Caco-2 (cell line): Measurements from ENCODE around the gene GPX5. TPM values are rescaled to one million over a fixed set of nuclear protein-coding genes. Genes with fewer than 3 reads are reported as not detected.

Experiments used
- BruUV-seq: library from RNA; stranded (reverse); fragments of 400-500 nt; replicated peaks from 2 replicates; lab custom pipeline; 2021; lab: Mats Ljungman, UMichigan
- CTCF ChIA-PET: fragments of 300-600 bp; sonication (Branson Sonifier 250); formaldehyde crosslinking; loops from one replicate; lab custom pipeline; 2022; ENCODE audit warnings: antibody characterized with exemption; lab: Charles Lee
- POLR2A ChIA-PET: fragments of 300-600 bp; sonication (Branson Sonifier 250); formaldehyde crosslinking; loops from one replicate; lab custom pipeline; 2022; ENCODE audit warnings: antibody characterized with exemption; lab: Charles Lee
- DNase-seq, 2 experiments: peaks; one replicate each; pipeline versions ENCODE4 v3.0.0 to v3.0.0-alpha.2; 2020 to 2022
- H3K27me3 ChIP-seq: replicated peaks from 2 replicates; pipeline ENCODE4 v1.6.0; 2011; ENCODE audit warnings: low read length; ENCODE audit not compliant: control insufficient read depth, insufficient read depth
- H3K36me3 ChIP-seq: 2 replicates; pipeline ENCODE4 v1.5.1; 2011; ENCODE audit warnings: low read length; ENCODE audit not compliant: control insufficient read depth, insufficient read depth
- H3K4me1 ChIP-seq: fragments of 250-450 bp; sonication (Bioruptor Pico); 2 replicates; pipeline ENCODE4 v1.5.1; 2020; ENCODE audit warnings: mild to moderate bottlenecking
- H3K4me3 ChIP-seq: 2 replicates; pipeline ENCODE4 v1.5.1; 2011; ENCODE audit warnings: low read depth, mild to moderate bottlenecking, control low read depth, low read length
- H3K9me3 ChIP-seq: fragments of 250-450 bp; sonication (Bioruptor Pico); 2 replicates; pipeline ENCODE4 v1.5.1; 2020; ENCODE audit warnings: mild to moderate bottlenecking, moderate library complexity
- H3K27ac Mint-ChIP-seq: one replicate; pipeline ENCODE4 v1.8.0; 2022; ENCODE audit warnings: mixed read lengths; ENCODE audit not compliant: unreplicated experiment
- H3K27me3 Mint-ChIP-seq: one replicate; pipeline ENCODE4 v1.8.0; 2022; ENCODE audit warnings: mixed read lengths; ENCODE audit not compliant: insufficient read depth, unreplicated experiment
- H3K36me3 Mint-ChIP-seq: one replicate; pipeline ENCODE4 v1.8.0; 2022; ENCODE audit warnings: mild to moderate bottlenecking, mixed read lengths; ENCODE audit not compliant: insufficient read depth, unreplicated experiment
- H3K4me1 Mint-ChIP-seq: one replicate; pipeline ENCODE4 v1.8.0; 2022; ENCODE audit warnings: low read depth, mixed read lengths; ENCODE audit not compliant: unreplicated experiment
- H3K4me3 Mint-ChIP-seq: one replicate; pipeline ENCODE4 v1.8.0; 2022; ENCODE audit warnings: mild to moderate bottlenecking, moderate library complexity, mixed read lengths; ENCODE audit not compliant: unreplicated experiment
- H3K9me3 Mint-ChIP-seq: one replicate; pipeline ENCODE4 v1.8.0; 2022; ENCODE audit warnings: mixed read lengths; ENCODE audit not compliant: unreplicated experiment
- CTCF ChIP-seq, 2 experiments: fragments of 200-600 bp in 1 of 2; IDR thresholded peaks; 1 replicate in 1 of 2; 2 replicates in 1 of 2; pipeline versions ENCODE4 v1.5.1 to v1.8.0; 2011 to 2022; ENCODE audit warnings: antibody characterized with exemption in 1 of 2, control low read depth in 1 of 2, inconsistent platforms in 1 of 2, low read depth in 1 of 2, low read length in 1 of 2, mild to moderate bottlenecking in 1 of 2, moderate library complexity in 1 of 2; ENCODE audit not compliant: insufficient read depth in 1 of 2, severe bottlenecking in 1 of 2, unreplicated experiment in 1 of 2
- intact Hi-C: fragments of 100-400 bp; cut with micrococcal nuclease; formaldehyde crosslinking; loops from one replicate; pipeline ENCODE4 v1.10.0; 2022; ENCODE audit not compliant: unreplicated experiment
- total RNA-seq: library from RNA; stranded (reverse); gene quantifications from 2 replicates; pipeline ENCODE4 v1.2.3, GENCODE V29; 2022

The GPX5 gene
- total RNA-seq, 1 experiment from 2014 or later: not detected

- no TSS peak for BruUV-seq
- H3K4me3 ChIP-seq: no peak overlapping the region
- Mint-ChIP-seq H3K4me3 (no peak overlapping the region), H3K36me3 (no peaks in the 10 kb centered on the region), H3K9me3 (no peaks in the 10 kb centered on the region), H3K27me3 (peaks cover 13% of the 10 kb centered on the region), H3K4me1 (no peaks in the 10 kb centered on the region), H3K27ac (no peak overlapping the region)
- no peaks in the 10 kb centered on the region for H3K36me3 ChIP-seq
- no peak for DNase-seq
- 0 out of 2 replicates have a peak, but pooled peaks cover 3% of the 10 kb centered on the region for H3K4me1 ChIP-seq
- ChIA-PET POLR2A (no interaction called here), CTCF (no interaction called here)
- no peak for TF ChIP-seq CTCF (IDR thresholded peaks at IDR 0.05; ENCODE audit: insufficient read depth in 1 of 2, low read depth in 1 of 2, low read length in 1 of 2, severe bottlenecking in 1 of 2, unreplicated experiment in 1 of 2)
- intact Hi-C loops: no loop called here
- H3K9me3 ChIP-seq: no peaks in the 10 kb centered on the region
- no peaks in the 10 kb centered on the region; the same call in 1 of the 2 replicates for H3K27me3 ChIP-seq
These were observed 8.6 kb downstream of the GPX5 start for GRCh38 chr6:28534306-28534705.

- H3K36me3 ChIP-seq: no peaks in the 10 kb centered on the region
- H3K4me1 ChIP-seq: 0 out of 2 replicates have a peak, but pooled peaks cover 3% of the 10 kb centered on the region
- no peaks in the 10 kb centered on the region for H3K4me1 Mint-ChIP-seq
- no peak overlapping the region for H3K4me3 ChIP-seq
- H3K27ac Mint-ChIP-seq: no peak overlapping the region
- no peaks in the 10 kb centered on the region for H3K9me3 Mint-ChIP-seq
- intact Hi-C loops: no loop called here
- no peak for TF ChIP-seq CTCF (IDR thresholded peaks at IDR 0.05; ENCODE audit: insufficient read depth in 1 of 2, low read depth in 1 of 2, low read length in 1 of 2, severe bottlenecking in 1 of 2, unreplicated experiment in 1 of 2)
- POLR2A ChIA-PET: no interaction called here
- CTCF ChIA-PET: no interaction called here
- no peaks in the 10 kb centered on the region for H3K9me3 ChIP-seq
- H3K36me3 Mint-ChIP-seq: no peaks in the 10 kb centered on the region
- no TSS peak for BruUV-seq
- H3K27me3 ChIP-seq: no peaks in the 10 kb centered on the region; the same call in 1 of the 2 replicates
- no peak overlapping the region for H3K4me3 Mint-ChIP-seq
- H3K27me3 Mint-ChIP-seq: peaks cover 13% of the 10 kb centered on the region
- DNase-seq: no peak
These were observed 9.2 kb downstream of the GPX5 start for GRCh38 chr6:28534875-28535274.

- Histone ChIP-seq H3K36me3 (no peaks in the 10 kb centered on the region), H3K4me3 (no peak overlapping the region), H3K27me3 (no peaks in the 10 kb centered on the region; the same call in 1 of the 2 replicates), H3K4me1 (no peaks in the 10 kb centered on the region), H3K9me3 (no peaks in the 10 kb centered on the region)
- no peaks in the 10 kb centered on the region for H3K4me1 Mint-ChIP-seq
- no peaks in the 10 kb centered on the region for H3K9me3 Mint-ChIP-seq
- POLR2A ChIA-PET: no interaction called here
- H3K4me3 Mint-ChIP-seq: no peak overlapping the region
- no peaks in the 10 kb centered on the region for H3K36me3 Mint-ChIP-seq
- TF ChIP-seq CTCF (IDR thresholded peaks at IDR 0.05; ENCODE audit: insufficient read depth in 1 of 2, low read depth in 1 of 2, low read length in 1 of 2, severe bottlenecking in 1 of 2, unreplicated experiment in 1 of 2): no peak
- H3K27me3 Mint-ChIP-seq: peaks cover 13% of the 10 kb centered on the region
- no peak overlapping the region for H3K27ac Mint-ChIP-seq
- DNase-seq: no peak
- intact Hi-C loops: no loop called here
- no TSS peak for BruUV-seq
- CTCF ChIA-PET: no interaction called here
These were observed 11.4 kb downstream of the GPX5 start for GRCh38 chr6:28537065-28537464.
